Gastrocnemius medialis (tissue), 4 donors: ENCODE measurements around the gene NUS1. TPM values are rescaled to one million over a fixed set of nuclear protein-coding genes. Genes with fewer than 3 reads are reported as not detected.
"Not testable (repeated sequence)": the region's sequence is repeated elsewhere in the genome, so short reads cannot be mapped to it uniquely, and the experiment has no call there.

ENCODE experiments used
- ATAC-seq, 2 donors: fragments of 150-250 bp; one replicate each; pipeline ENCODE4 v1.9.1; 2016
- DNase-seq, 2 donors: peaks; one replicate each; pipeline ENCODE4 v3.0.0-alpha.2; 2019
- H3K27ac ChIP-seq, 4 donors: fragments of 200-600 bp; sonication (generic); 1 replicate in 1 of 4; 2 replicates in 3 of 4; pipeline ENCODE4 v1.5.1; 2016 to 2018; ENCODE audit warnings: mild to moderate bottlenecking in 2 of 4, moderate library complexity in 1 of 4
- H3K27me3 ChIP-seq, 3 donors: fragments of 200-600 bp; sonication (generic) in 2 of 3; 1 replicate in 1 of 3; 2 replicates in 2 of 3; pipeline versions ENCODE4 v1.5.1 to v1.6.0; 2016 to 2019; ENCODE audit warnings: mild to moderate bottlenecking in 1 of 3, moderate library complexity in 1 of 3
- H3K36me3 ChIP-seq, 2 donors: fragments of 200-600 bp; sonication (generic) in 1 of 2; one replicate each; pipeline ENCODE4 v1.5.1; 2017 to 2018
- H3K4me1 ChIP-seq, 2 donors: fragments of 200-600 bp; sonication (generic) in 1 of 2; one replicate each; pipeline ENCODE4 v1.5.1; 2016 to 2017; ENCODE audit warnings: mild to moderate bottlenecking in 2 of 2
- H3K4me3 ChIP-seq, 4 donors: fragments of 200-600 bp; sonication (generic) in 3 of 4; 1 replicate in 1 of 4; 2 replicates in 3 of 4; pipeline ENCODE4 v1.5.1; 2016 to 2019; ENCODE audit warnings: mild to moderate bottlenecking in 2 of 4
- H3K9me3 ChIP-seq, 3 donors: fragments of 200-600 bp; sonication (generic) in 2 of 3; 1 replicate in 1 of 3; 2 replicates in 2 of 3; pipeline ENCODE4 v1.5.1; 2016 to 2019
- POLR2A ChIP-seq, 2 donors: fragments of 450-650 bp; IDR thresholded peaks; one replicate each; pipeline ENCODE4 v1.6.1; 2017; ENCODE audit warnings: antibody characterized with exemption in 2 of 2, mild to moderate bottlenecking in 2 of 2, moderate library complexity in 2 of 2
- in situ Hi-C, 4 donors: fragments of 200-750 bp; cut with MboI; loops; one replicate each; pipeline versions ENCODE4 v1.15.0 to v1.8.0; 2017; ENCODE audit warnings: low sequenced_read_pairs in 4 of 4
- intact Hi-C: fragments of 100-400 bp; cut with DNase I; formaldehyde crosslinking; loops from one replicate; pipeline ENCODE4 v1.15.1; 2023; ENCODE audit warnings: low total_unique reads
- total RNA-seq, 4 donors: library from RNA; depleted of rRNA; stranded (reverse); fragments of >200 nt; gene quantifications; one replicate each; pipeline versions ENCODE4 v1.1.0 to v1.2.3, GENCODE V29; 2016
- TF ChIP-seq, protein P1 (sequence below), 5 experiments: fragments of 450-650 bp in 3 of 5; fragments of 200-600 bp in 2 of 5; sonication (generic) in 2 of 5; IDR thresholded peaks in 4 of 5; conservative IDR thresholded peaks in 1 of 5; 1 replicate in 4 of 5; 2 replicates in 1 of 5; pipeline ENCODE4 v1.5.1; 2016 to 2019; ENCODE audit warnings: antibody characterized with exemption in 5 of 5, mild to moderate bottlenecking in 3 of 5, moderate library complexity in 3 of 5

Gene NUS1
- total RNA-seq, 4 donors from 2014 or later = 7.1 to 10.5 (median 7.6) TPM

DNA sequence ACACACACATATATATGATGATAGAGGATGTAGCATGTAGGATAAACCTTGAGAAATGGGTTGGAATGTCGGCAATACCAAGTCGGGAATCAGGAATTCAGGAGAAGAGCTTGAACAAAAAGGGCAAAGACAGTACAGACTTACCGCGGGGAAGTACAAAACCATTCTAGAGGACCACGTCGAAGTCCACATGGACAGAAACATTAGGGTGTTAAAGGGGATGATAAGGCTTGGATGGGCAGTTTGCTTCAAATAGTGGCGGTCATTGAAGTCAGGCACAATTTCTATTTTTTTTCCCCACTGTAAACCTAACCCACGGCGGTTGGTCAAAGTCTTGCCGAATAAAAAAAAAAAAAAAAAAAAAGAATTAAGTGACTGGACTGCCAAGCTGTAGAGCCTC is 766 bp upstream of the NUS1 start:
- peak overlapping the region; percentile 84 to 90 (median 89) for H3K27ac ChIP-seq

DNA sequence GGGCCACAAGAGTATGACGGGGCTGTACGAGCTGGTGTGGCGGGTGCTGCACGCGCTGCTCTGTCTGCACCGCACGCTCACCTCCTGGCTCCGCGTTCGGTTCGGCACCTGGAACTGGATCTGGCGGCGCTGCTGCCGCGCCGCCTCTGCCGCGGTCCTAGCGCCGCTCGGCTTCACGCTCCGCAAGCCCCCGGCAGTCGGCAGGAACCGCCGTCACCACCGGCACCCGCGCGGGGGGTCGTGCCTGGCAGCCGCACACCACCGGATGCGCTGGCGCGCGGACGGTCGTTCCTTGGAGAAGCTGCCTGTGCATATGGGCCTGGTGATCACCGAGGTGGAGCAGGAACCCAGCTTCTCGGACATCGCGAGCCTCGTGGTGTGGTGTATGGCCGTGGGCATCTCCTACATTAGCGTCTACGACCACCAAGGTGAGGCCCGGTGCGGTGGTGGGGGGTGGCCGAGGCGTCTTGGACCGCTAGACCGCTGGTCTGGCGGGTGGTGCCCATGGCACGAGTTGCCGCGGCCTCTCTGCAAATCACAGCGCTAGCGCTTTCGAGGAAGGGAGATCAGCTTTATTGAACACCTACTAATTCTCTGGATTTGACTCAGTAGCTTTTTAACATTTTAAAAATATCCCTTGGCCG is 511 bp downstream of the NUS1 start:
- not testable (repeated sequence) for H3K36me3 ChIP-seq, H3K9me3 ChIP-seq, DNase-seq, H3K27me3 ChIP-seq
- H3K27ac ChIP-seq = peak overlapping the region; percentile 84 to 90 (median 89)
- in situ Hi-C loops = loop anchor here in 1 of 4 donors (10.0 kb wide), 1 partner anchor 71 kb away; the partner anchor contains the start of gene GOPC
- intact Hi-C loops = loop anchor here (2.0 to 10.0 kb wide), 5 partner anchors 73 to 1219 kb away; partner anchors contain the start of genes ASF1A and GOPC
- H3K4me3 ChIP-seq = peak overlapping the region; percentile 65 to 93 (median 76)
- peak; percentile 69 to 75 for ATAC-seq
- H3K4me1 ChIP-seq = peaks cover 28 to 32% of the 10 kb centered on the region in 2 donors

More for the DNA sequence above, 766 bp upstream of the NUS1 start:
- TF ChIP-seq POLR2A (IDR thresholded peaks at IDR 0.05) = no peak
- intact Hi-C loops = loop anchor here (2.0 to 10.0 kb wide), 3 partner anchors 72 to 1220 kb away; partner anchors contain the start of genes ASF1A and GOPC
- H3K9me3 ChIP-seq = no peaks in the 10 kb centered on the region
- peak overlapping the region; percentile 65 to 93 (median 76) for H3K4me3 ChIP-seq
- H3K4me1 ChIP-seq = peaks cover 20 to 28% of the 10 kb centered on the region in 2 donors
- no peaks in the 10 kb centered on the region for H3K36me3 ChIP-seq
- ATAC-seq = no peak
- in situ Hi-C loops = loop anchor here in 1 of 4 donors (10.0 kb wide), 1 partner anchor 70 kb away; the partner anchor contains the start of gene GOPC
- H3K27me3 ChIP-seq = no peaks in the 10 kb centered on the region
- no peak for DNase-seq

DNA sequence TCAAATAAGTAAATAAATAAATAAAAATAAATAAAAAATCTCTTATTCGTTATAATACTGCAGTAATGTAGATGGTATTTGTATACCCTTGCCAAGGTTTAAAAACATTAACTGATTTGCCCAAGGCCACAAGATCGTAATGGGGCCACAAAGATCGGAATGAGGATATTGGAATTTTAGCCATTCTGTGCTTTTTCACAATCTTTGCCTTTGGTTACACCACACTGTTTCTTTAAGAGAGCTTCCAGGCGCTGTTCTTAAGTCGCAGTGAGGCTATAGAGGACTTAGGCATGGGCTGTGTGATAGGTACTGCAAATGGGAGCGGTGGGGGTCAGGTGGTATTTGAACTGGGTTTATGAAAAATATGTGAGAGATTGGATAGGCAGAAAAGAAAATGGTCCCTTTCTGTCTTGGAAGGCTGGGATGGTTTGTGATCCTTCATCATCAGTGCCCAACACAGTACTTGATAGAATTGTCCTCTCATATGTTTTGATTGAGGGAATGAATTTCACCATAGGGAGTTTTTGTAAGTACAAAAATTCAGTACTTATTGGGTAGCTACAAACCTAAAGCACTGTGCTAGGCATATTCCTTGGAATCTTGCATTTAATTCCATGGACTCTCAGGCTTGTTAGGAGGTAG is 1.4 kb downstream of the NUS1 start:
- ATAC-seq = no peak
- peak overlapping the region; percentile 65 to 93 (median 76) for H3K4me3 ChIP-seq
- intact Hi-C loops = loop anchor here (2.0 to 10.0 kb wide), 4 partner anchors 532 to 1218 kb away; partner anchors contain the start of gene ASF1A
- H3K4me1 ChIP-seq = peaks cover 37 to 42% of the 10 kb centered on the region in 2 donors
- no peak for TF ChIP-seq POLR2A (IDR thresholded peaks at IDR 0.05)
- TF ChIP-seq, protein P1, sequence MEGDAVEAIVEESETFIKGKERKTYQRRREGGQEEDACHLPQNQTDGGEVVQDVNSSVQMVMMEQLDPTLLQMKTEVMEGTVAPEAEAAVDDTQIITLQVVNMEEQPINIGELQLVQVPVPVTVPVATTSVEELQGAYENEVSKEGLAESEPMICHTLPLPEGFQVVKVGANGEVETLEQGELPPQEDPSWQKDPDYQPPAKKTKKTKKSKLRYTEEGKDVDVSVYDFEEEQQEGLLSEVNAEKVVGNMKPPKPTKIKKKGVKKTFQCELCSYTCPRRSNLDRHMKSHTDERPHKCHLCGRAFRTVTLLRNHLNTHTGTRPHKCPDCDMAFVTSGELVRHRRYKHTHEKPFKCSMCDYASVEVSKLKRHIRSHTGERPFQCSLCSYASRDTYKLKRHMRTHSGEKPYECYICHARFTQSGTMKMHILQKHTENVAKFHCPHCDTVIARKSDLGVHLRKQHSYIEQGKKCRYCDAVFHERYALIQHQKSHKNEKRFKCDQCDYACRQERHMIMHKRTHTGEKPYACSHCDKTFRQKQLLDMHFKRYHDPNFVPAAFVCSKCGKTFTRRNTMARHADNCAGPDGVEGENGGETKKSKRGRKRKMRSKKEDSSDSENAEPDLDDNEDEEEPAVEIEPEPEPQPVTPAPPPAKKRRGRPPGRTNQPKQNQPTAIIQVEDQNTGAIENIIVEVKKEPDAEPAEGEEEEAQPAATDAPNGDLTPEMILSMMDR (IDR thresholded peaks at IDR 0.05 in 4 of 5, conservative IDR thresholded peaks at IDR 0.05 in 1 of 5) = no peak
- no peaks in the 10 kb centered on the region for H3K27me3 ChIP-seq
- H3K36me3 ChIP-seq = no peaks in the 10 kb centered on the region
- no peak for DNase-seq
- peak overlapping the region; percentile 84 to 90 (median 89) for H3K27ac ChIP-seq
- in situ Hi-C loops = loop anchor here in 1 of 4 donors (10.0 kb wide), 1 partner anchor 72 kb away; the partner anchor contains the start of gene GOPC
- H3K9me3 ChIP-seq = no peaks in the 10 kb centered on the region

DNA sequence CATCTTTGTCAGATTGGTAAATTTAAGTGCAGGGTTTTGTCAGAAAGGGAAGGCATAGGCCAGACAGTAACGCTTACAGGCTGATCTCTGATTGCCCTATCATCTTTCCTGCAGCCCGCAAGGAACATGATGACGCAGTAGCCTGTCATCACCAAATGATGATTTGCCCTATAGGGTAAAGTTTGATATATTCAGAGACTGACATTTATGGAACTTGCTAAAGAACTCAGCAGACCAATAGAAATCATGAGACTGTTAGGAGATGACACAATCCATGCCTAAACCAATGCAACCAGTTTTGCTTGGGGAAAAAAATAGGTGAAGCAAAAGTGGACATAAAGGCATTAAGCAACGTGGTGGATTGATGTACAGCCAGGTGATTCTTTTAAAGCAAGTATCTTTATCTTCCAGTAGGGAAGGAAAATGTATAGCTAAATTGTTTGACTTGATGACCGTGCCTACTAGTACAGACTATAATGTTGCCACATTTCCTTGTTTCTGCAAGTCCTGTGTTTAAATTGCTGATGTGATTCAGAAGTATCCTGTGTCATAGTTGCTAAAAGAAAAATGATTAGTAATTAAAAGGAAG is 2.4 kb downstream of the NUS1 start:
- no peaks in the 10 kb centered on the region for H3K9me3 ChIP-seq
- peaks cover 45 to 50% of the 10 kb centered on the region in 2 donors for H3K4me1 ChIP-seq
- in situ Hi-C loops (loop anchor here in 1 of 4 donors (10.0 kb wide), 1 partner anchor 73 kb away; the partner anchor contains the start of gene GOPC), intact Hi-C loops (loop anchor here (2.0 to 10.0 kb wide), 4 partner anchors 533 to 1217 kb away; partner anchors contain the start of gene ASF1A)
- peak overlapping the region; percentile 84 to 90 (median 89) for H3K27ac ChIP-seq
- TF ChIP-seq, protein P1 (IDR thresholded peaks at IDR 0.05 in 4 of 5, conservative IDR thresholded peaks at IDR 0.05 in 1 of 5) = no peak
- TF ChIP-seq POLR2A (IDR thresholded peaks at IDR 0.05) = no peak
- peak overlapping the region in 2 of 4 donors; percentile 72 to 93 for H3K4me3 ChIP-seq
- H3K27me3 ChIP-seq = no peaks in the 10 kb centered on the region
- H3K36me3 ChIP-seq = no peaks in the 10 kb centered on the region
- DNase-seq (no peak), ATAC-seq (no peak)

DNA sequence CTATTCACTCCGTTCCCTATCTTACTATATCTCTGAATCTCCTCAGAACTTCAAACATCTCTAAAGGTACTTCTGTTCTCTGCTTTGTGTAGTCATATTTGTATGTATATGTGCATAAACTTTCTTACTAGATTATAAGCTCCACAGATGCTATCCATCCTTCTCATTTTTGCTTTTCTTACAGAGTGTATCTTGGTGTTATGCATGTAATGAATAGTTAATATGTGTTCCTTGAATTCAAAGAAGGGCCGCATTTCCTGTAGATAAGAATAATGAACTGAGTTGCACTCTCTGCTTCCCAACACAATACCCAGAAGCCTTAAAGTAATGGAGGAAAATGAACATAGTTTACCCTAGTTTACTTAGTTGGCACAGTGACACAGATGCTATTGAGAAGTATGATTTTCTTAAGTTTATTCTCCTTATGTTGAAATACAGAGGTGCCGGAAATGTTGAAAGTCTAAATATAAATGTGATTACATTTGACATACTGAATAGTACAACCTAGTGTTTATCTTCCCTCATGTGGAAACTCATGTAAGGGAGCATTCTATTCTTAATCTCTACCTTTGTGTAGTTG is 6.0 kb downstream of the NUS1 start:
- peak overlapping the region in 1 of 4 donors; percentile 3 for H3K4me3 ChIP-seq
- no peak for TF ChIP-seq POLR2A (IDR thresholded peaks at IDR 0.05)
- TF ChIP-seq, protein P1 (IDR thresholded peaks at IDR 0.05 in 4 of 5, conservative IDR thresholded peaks at IDR 0.05 in 1 of 5) = no peak
- intact Hi-C loops = no loop called here
- H3K4me1 ChIP-seq = peaks cover 53 to 63% of the 10 kb centered on the region in 2 donors
- peak in 1 of 2 donors; percentile 33 for ATAC-seq
- H3K9me3 ChIP-seq = no peaks in the 10 kb centered on the region
- H3K36me3 ChIP-seq = no peaks in the 10 kb centered on the region
- in situ Hi-C loops = no loop called here
- H3K27me3 ChIP-seq = no peaks in the 10 kb centered on the region
- H3K27ac ChIP-seq = peak overlapping the region in 3 of 4 donors; percentile 5 to 28 (median 6)
- no peak for DNase-seq
